ENCODE results near the gene TAF8. TPM values are rescaled to one million over a fixed set of nuclear protein-coding genes. Genes with fewer than 3 reads are reported as not detected.
A peak's percentile ranks its signal among the peaks of the same experiment; 100 is the strongest.

TAF8 gene
- total RNA-seq, 1 donor from 2014 or later: 36.8 TPM

DNA sequence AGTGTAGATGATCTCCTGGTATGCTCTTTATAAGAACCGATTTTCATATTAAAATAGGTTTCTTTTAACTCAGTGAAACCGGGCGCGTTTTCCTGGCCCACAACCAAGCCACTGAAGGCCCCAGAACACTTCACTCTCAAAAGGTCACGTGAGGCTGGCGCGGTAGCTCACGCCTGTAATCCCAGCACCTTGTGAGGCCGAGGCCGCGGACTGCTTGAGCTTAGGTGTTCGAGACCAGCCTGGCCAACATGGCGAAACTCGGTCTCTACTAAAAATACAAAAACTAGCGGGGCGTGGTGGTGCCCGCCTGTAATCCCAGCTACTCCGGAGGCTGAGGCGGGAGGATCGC lies 402 bp upstream of the TAF8 start:
- DNase-seq (ENCODE audit: low spot score): no peak

DNA sequence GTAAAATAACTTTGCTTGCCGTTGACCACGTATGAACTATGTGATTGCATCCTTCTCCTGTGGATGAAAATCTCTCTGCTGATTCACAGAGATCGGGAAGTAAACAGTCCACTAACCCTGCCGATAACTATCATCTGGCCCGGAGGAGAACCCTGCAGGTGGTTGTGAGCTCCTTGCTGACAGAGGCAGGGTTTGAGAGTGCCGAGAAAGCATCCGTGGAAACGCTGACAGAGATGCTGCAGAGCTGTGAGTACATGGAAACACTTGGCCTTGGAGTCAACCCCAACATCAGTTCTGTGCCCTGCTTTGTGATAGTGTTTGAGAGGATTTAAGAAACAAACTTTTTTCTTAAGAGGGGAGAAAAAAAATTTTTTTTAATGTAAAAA lies 937 bp downstream of the TAF8 start:
- no peak for DNase-seq (ENCODE audit: low spot score)

DNA sequence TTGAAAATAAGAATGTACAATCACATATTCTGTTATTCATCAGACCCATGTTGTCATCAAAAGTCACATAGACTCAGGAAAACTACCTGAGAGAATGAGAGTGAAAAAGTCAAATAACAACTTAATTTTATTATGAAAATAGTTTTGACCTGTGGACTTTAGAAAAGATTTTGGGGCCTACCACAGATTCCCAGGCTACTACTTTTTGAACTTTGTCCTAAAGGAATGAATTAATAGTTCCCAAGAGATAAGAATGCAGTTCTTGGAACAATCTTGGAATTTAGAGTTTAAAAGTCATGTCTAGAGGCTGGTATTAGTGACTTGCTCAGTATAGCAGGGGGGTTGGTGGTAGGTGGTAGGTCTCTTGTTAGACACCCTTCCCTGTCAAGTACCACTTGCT lies 3.3 kb downstream of the TAF8 start:
- no peak for DNase-seq (ENCODE audit: low spot score)

DNA sequence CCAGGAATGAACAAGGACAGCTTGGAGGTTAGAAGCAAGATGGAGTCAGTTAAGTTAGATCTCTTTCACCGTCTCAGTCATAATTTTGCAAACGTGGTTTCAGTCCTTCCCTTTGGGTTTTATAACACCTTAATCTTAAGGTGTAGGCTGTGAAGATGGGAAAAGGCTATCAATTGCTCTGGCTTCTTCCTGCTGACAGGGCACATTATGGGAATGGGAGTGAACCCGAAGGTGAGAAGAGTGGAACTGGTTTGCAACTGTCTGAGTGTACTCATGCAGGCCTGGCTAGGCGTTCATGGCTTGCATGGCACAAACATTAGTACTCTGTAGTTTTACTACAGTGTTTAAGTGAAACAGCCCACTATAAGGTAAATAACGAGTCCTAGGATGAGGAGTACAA lies 9.4 kb downstream of the TAF8 start:
- no peak for DNase-seq (ENCODE audit: low spot score)

DNA sequence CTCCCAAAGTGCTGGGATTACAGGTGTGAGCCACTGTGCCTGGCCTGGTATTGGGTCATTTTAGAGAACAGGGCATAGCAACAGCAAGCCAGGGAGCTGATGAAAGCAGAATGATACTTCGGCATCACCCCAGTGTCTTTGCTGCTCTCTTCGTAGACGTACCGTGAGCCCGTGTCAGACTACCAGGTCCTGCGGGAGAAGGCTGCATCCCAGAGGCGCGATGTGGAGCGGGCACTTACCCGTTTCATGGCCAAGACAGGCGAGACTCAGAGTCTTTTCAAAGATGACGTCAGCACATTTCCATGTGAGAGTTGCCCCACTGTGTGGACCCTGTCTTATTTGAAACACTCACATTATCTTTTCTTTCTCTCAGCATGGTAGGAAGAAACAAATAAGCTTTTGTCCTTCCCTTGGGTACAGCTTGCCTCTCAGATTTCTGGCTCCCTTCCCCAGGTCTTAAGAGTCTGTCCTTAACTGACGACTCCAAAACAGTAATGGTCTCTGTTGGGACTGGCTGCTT lies 15.9 kb downstream of the TAF8 start:
- DNase-seq (ENCODE audit: low spot score): peak; percentile 85

DNA sequence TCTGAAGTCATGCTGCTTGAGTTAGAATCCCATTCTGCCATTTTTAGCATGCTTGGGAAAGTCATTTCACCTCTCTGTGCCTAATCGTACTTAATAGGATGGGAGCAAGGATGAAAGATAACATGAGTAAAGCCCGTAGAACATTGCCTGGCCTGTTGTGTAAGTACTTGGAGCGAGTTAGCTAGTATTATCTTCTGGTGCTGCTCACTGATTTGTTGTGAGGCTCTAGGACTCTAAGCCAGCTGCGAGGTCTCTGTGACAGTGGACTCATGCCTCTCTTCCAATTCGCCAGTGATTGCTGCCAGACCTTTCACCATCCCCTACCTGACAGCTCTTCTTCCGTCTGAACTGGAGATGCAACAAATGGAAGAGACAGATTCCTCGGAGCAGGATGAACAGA lies 17.8 kb downstream of the TAF8 start:
- peak; percentile 37 for DNase-seq (ENCODE audit: low spot score)

DNA sequence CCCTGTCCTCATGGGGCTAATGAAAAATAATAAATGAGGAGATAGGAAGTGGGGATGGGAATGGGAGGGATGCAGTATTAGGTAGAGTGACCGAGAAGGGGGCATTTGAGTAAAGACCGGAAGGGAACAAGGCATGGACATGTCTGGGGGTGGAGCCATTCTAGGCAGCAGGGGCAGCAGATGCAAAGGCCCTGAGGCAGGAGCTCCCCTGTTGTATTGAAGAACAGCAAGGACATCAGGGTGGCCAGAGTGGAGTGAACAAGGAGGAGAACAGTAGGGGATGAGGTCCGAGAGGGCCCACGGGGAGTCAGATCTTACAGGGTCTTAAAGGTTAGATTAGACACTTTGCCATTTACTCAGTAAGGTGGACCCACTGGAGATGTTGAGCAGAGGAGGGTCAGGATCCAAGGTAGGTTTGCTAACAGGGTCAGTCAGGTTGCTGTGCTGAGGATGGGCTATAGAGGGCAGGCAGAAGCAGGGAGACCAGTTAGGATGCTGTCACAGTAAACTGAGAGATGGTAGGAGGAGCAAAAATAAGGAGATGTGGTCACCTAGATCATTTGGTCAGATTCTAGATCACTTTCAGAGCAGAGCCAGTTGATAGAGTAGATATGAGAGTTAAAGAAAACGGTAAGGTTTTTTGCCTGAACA lies 18.7 kb downstream of the TAF8 start:
- DNase-seq (ENCODE audit: low spot score): peak; percentile 45

DNA sequence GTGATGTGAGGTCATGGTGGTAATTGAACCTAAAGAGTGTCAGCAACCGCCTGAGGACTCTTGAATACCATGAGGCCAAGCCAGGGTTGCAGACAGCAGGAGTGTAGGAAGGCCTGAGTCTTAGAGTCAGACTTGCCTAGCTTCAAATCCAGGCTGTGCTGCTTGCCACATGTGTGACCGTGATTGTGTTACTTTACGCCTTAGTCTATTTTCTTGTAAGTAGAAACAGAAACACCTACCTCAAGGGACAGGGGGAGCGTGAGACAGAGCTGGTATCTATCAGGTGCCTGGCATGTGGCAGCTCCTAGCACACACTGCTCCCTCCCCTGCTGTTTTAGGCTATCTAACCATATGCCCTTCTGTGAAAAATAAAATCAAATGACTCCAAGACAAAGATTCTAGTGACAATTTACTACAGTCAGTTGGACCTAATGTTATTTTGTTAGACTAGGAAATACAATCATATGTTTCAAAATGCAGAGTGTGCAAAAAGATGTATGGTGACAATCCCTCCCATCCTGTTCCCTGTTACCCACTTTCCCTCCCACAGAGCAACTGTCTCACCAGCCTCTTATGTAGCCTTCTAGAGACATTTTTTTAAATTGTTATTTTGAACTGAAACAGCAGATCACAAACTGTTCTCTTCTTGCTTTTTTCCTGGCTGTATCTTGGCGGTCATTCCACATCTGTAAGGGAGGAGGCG lies 21.7 kb downstream of the TAF8 start:
- no peak for DNase-seq (ENCODE audit: low spot score)

DNA sequence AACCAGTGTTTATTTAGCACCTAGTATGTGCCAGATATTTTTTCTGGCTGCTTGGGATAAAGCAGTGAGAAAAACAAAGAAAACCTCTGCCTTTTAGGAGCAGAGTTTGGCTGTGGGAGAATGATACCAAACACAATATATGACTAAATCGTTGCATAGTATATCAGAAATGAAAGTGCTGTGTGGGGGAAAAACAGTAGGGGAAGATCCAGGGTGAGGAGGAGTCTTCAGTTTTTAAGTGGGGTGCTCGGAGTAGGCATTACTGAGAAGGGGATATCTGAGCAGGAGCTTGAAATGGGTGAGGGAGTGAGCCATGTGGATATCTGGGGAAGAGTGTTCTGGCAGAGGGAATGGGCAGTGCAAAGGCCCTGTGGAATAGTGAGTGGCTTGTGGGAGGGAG lies 23.0 kb downstream of the TAF8 start:
- no peak for DNase-seq (ENCODE audit: low spot score)

DNA sequence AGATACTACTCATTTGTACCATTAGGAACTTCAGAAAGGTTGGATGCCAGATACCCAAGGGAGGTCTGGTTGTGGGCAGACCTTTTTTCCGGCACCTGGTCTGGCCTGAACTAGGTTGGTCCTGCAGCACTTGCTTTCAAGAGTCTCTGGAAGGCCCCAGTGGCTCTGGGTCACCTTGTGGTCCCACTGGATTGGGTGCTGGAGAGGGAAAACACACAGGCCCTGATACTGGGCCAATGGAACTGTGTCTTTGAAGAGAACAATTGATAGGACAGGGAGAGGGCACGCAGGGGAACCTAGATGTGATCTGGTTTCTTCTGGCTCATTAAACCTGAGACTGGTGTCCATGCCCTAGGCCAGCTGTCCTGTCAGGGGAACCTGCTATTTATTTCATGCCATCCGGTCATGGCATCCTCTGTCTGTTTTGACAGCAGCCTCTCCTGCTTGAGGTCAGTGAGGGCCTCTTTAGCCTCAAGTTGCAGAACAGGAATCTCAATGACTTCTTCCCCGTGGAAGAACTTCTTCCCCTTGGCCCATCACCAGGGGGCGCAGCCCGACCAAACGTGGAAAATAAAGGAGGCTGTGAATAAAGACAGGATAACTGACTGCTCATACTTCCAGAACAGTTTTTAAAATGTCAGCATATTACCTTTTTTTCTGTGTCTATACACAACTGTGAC lies 25.0 kb downstream of the TAF8 start:
- DNase-seq (ENCODE audit: low spot score): no peak

DNA sequence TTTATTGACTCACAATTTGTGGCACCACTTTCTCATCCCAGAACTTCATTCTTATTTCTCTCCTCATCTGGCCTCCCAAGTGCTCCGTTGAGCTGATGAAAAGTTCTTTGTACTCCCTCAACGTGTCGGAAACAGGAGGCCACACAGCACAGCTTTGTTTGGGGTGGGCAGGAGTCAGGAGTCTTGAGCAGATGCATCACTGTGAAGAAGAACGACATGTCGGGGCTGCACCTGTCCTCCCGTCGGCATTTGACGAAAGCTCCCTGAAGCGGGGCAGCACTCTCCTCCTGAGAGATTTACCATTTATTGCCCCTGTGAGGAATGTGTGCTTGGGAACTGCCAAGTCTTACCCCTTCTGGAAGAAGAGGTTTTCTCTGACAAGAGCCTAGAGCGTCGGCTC lies 28.1 kb downstream of the TAF8 start:
- DNase-seq (ENCODE audit: low spot score): no peak

DNA sequence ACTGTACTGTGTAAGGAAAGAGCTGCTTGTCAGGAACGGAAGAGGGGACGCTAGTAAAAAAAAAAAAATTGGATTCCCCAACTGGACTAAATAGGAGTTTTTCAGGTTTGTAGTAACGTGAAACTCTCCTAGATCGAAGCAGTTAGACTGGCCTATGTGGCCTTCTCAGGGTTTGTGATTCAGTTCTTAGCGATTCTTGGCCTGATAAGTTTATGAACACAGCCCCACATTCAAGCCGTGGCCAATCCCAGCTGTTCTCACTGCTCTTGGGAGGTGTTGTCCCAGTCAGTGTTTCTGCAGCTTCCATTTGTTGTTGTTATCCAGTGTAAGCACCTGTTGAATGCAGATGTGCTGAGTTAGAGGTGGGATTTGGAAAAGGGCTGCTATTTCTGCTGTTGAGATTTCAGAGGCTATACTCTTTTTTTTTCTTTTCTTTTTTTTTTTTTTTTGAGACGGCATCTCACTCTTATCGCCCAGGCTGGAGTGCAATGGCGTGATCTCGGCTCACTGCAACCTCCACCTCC lies 29.7 kb downstream of the TAF8 start:
- no peak for DNase-seq (ENCODE audit: low spot score)

DNA sequence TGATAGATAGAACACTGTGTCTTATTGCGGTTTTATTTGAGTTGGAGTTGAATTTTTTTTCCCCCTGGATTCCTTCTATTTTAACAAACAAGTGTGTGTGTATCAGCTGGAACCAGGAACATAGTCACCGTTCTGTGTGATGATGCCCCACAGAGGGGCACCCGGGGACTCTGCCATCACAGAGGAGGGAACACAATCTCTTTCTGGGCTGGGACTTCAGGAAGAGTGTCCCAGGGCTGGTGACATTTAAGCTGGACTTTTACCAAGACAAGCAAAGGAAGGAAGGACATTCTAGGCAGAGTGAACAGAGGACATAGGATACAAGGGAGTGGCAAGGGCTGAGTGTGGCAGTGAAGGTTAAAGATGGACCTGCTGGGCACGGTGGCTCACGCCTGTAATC lies 33.2 kb downstream of the TAF8 start:
- DNase-seq (ENCODE audit: low spot score): no peak

DNA sequence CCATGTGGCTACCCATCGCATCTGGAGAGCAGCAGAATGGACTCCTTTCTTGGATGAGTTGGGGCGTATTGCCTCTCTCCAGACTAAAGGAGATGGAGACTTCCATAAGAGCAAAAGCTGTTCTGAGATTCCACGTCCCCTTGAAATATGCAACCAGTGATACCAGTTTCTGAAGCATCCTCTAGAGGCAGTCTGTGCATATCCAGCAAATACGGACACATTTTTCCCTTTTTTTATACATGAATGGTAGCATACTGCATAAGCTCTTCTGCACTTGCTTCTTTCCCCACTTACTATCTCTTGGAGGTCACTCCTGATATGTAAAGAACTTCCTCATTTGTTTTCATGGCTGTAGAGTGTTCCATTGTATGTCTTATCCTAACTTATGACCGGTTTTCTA lies 34.6 kb downstream of the TAF8 start:
- no peak for DNase-seq (ENCODE audit: low spot score)

DNA sequence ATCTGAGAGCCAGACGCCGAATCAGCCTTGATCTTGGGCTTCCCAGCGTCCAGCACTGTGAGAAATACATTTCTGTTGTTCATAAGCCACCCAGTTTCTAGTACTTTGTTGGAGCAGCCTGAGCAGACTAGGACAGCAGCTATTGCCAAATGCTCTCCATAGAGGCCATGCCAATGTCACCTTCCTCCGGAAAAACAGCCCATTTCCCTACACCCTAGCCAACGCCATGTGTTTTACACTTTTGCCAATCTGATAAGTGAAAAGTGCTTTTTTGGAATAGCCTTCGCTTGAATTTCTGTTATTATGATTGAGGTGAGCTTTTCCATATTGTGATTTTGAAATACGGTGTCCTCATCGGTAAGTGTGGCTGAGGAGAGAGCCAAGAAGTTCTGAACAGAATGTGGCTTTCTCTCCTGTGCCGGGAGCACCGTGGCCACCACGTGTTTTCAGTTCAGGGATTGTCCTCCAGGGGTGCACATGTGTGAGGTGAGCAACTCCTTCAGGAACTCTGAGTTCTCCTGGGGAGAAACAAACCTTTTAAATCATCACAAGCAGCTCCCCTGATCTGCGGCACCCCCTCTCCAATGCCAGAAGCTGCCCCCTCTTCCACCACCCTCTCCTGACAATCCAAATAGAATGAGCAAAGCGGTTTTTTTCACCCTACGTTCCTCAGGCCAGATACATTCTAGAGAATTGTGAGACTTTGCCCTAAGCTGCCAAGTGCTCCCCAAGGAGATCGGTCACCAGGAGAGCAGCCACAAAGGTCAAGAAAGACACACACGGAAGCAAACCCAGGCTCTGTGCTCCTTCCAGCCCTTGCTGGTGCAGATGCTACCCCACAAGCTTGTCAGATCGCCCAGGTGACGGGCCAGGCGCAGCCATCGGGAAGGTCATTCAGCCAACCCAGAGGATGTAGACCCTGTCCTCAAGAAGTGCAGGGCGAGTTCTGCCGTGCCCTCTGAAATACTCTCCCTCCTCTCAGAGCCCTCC lies 36.0 kb downstream of the TAF8 start:
- no peak for DNase-seq (ENCODE audit: low spot score)

DNA sequence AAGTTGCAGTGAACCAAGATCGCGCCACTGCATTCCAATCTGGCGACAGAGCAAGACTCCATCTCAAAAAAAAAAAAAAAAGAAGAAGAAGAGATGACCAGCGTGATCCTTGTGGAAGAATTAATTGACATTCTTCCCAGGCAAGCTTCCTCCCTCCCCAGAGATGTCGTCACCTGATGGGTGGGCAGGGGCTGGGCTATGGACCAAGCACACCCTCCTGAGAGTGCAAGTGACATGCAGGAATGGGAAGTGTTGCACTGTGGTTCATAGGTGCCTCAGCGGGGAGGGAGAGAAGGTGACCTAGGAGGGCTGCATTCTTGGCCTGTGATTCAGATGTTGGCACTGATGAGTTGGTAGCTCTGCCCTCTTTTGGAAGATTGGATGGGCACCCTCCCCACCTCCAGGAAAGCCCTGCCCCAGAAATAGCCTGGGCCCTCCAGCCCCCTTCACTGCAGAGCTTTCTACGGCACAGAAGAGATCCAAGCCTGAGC lies 37.8 kb downstream of the TAF8 start:
- DNase-seq (ENCODE audit: low spot score): no peak

DNA sequence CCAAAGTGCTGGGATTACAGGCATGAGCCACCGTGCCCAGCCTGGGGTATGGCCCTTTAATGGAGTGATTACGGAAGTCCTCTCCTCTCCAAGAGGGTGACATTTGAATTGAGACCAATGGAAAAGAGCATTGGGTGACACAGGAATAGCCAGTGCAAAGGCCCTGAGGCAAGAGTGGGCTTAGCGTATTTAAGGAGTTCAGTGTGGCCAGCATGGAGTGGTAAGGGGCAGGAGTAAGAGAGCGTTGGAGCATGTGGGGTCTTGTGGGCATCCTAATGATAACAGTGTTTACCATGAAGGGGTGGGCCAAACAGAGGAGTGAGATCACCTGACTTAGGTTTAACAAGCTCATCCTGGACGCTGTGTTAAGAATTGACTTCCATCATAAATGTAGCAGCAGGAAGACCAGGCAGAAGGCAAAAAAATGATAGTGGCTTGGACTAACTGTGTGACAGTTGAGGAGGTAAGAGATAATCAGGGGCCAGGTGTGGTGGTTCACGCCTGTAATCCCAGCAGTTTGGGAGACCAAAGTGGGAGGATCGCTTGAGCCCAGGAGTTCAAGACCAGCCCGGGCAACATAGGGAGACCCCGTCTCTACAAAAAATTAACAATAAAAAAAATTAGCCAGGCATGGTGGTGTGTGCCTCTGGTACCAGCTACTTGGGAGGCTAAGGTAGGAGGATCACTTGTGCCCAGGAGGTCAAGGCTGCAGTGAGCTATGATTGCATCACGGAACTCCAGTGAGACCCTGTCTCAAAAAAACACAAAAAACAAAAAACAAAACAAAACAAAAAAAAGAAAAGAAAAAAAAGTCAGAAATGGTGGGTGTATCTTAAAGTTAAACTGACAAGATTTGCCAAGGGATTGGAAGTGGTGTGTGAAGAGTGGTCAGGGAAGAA lies 40.7 kb downstream of the TAF8 start:
- DNase-seq (ENCODE audit: low spot score): no peak

DNA sequence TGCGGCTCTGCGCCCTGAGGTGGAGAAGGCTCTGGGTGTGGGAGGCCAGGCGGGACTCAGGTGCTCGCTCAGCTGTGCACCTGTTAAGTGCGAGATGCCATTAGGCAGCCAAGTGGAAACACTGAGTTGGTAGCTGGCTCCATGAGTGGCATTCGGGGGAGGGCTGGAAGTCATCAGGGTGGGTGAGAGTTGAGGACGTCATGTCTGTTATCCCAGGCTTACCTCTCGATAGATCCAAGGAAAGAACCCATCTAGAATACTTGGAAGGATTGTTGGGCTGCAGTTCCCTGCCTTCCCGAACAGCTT lies 41.3 kb downstream of the TAF8 start:
- no peak for DNase-seq (ENCODE audit: low spot score)

DNA sequence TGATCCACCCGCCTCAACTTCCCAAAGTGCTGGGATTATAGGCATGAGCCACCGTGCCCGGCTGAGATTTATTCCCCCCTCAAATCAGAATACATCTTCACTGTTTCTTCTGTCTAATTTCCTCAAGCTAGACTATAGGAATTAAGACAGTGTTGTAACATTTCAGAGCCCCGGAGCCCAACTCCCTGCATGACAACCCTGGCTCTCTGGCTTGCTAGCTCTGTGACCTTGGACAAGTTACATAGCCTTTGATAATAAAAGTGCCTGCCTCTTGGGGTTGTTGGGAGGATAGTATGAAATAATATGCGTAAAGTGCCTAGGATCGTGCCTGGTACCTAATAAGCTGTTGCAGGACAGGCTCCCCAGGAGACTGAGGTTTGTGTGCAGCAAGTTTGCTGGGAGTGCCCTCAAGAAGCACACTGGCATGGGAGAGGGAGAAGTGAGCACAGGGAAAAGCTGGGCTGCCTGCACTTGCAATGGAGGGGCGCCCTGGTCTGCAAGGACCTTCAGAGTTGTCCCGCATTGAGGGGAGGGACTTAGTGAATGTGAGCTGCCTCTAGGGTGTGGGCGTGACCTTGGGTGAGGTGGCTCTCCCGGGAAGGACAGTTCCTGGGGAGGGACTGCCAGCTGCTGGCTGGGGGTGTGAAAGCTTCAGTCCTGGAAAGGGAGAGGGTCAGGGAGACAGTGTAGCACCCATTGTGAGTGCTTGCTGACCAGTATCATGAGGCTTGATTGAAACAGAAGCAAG lies 43.4 kb downstream of the TAF8 start:
- DNase-seq (ENCODE audit: low spot score): no peak

All from mesenteric fat pad (tissue), 1 donor.